SK-N-MC (cell line): ENCODE measurements around the gene ZNF771.

Source experiments
- EZH2 ChIP-seq: fragments of 200-600 bp; sonication (generic); IDR thresholded peaks from one replicate; pipeline ENCODE4 v1.6.1; 2017; ENCODE audit warnings: antibody characterized with exemption
- POLR2AphosphoS5 ChIP-seq: IDR thresholded peaks from 2 replicates; pipeline ENCODE4 v1.6.1; 2012; ENCODE audit warnings: mild to moderate bottlenecking, low read depth, low read length, borderline replicate concordance

- TF ChIP-seq POLR2AphosphoS5: no peak
- TF ChIP-seq EZH2: no peak
Measured at GRCh38 chr16:30401768-30402425, 5.5 kb upstream of the ZNF771 start.
